Left ventricle myocardium inferior (tissue), 1 donor: ENCODE measurements around the gene CSH2. TPM values are rescaled to one million over a fixed set of nuclear protein-coding genes. Genes with fewer than 3 reads are reported as not detected.
"Not testable (repeated sequence)": the region's sequence is repeated elsewhere in the genome, so short reads cannot be mapped to it uniquely, and the experiment has no call there.

Source experiments
- DNase-seq: peaks from one replicate; pipeline ENCODE4 v3.0.0-alpha.2; 2020
- H3K27ac ChIP-seq: fragments of 200-600 bp; replicated peaks from 2 replicates; pipeline ENCODE4 v1.8.0; 2021
- H3K27me3 ChIP-seq: fragments of 200-600 bp; 2 replicates; pipeline ENCODE4 v1.8.0; 2021; ENCODE audit warnings: low read depth
- H3K36me3 ChIP-seq: fragments of 200-600 bp; 2 replicates; pipeline ENCODE4 v1.8.0; 2021
- H3K4me1 ChIP-seq: fragments of 200-600 bp; 2 replicates; pipeline ENCODE4 v1.8.0; 2021
- H3K4me3 ChIP-seq: fragments of 200-600 bp; 2 replicates; pipeline ENCODE4 v1.8.0; 2021; ENCODE audit warnings: mild to moderate bottlenecking, moderate library complexity
- H3K9me3 ChIP-seq: fragments of 200-600 bp; replicated peaks from 2 replicates; pipeline ENCODE4 v1.8.0; 2021
- CTCF ChIP-seq: fragments of 200-600 bp; IDR thresholded peaks from 2 replicates; pipeline ENCODE4 v1.8.0; 2021; ENCODE audit warnings: antibody characterized with exemption, mild to moderate bottlenecking, borderline replicate concordance
- intact Hi-C: fragments of 100-400 bp; cut with micrococcal nuclease; formaldehyde crosslinking; loops from one replicate; pipeline ENCODE4 v1.11.0; 2022
- total RNA-seq: library from RNA; stranded (reverse); fragmentation: NEBNext Ultra II Directional; extraction: Animal tissue kit (Norgen Biotek cat#: 25700); gene quantifications from one replicate; pipeline ENCODE4 v1.2.1, GENCODE V29; 2021
- donor health status: DM: no; HTN: yes; CAD: no; lungs with severe emphysema.

Gene CSH2
- total RNA-seq, 1 donor from 2014 or later: not detected

GRCh38 chr17:63871646-63872365 is 1.7 kb downstream of the CSH2 start:
- H3K4me1 ChIP-seq, DNase-seq, H3K36me3 ChIP-seq, H3K4me3 ChIP-seq, H3K27ac ChIP-seq, H3K9me3 ChIP-seq, intact Hi-C loops, H3K27me3 ChIP-seq: not testable (repeated sequence)

- H3K4me1 ChIP-seq, H3K36me3 ChIP-seq, intact Hi-C loops, H3K27me3 ChIP-seq, H3K4me3 ChIP-seq, H3K9me3 ChIP-seq, DNase-seq, H3K27ac ChIP-seq: not testable (repeated sequence)
Measured at GRCh38 chr17:63870292-63870665, 3.2 kb downstream of the CSH2 start.

- DNase-seq, H3K4me3 ChIP-seq, H3K9me3 ChIP-seq, H3K27me3 ChIP-seq, H3K4me1 ChIP-seq, H3K36me3 ChIP-seq, intact Hi-C loops, H3K27ac ChIP-seq: not testable (repeated sequence)
Measured at GRCh38 chr17:63869491-63870291, 3.8 kb downstream of the CSH2 start.

- H3K4me1 ChIP-seq, H3K27me3 ChIP-seq, intact Hi-C loops, H3K9me3 ChIP-seq, DNase-seq, H3K4me3 ChIP-seq, H3K27ac ChIP-seq, H3K36me3 ChIP-seq: not testable (repeated sequence)
Measured at GRCh38 chr17:63866625-63867024, 6.9 kb downstream of the CSH2 start.

- no peaks in the 10 kb centered on the region for H3K9me3 ChIP-seq
- H3K36me3 ChIP-seq: no peaks in the 10 kb centered on the region
- DNase-seq: no peak
- no peak overlapping the region for H3K27ac ChIP-seq
- H3K27me3 ChIP-seq: no peaks in the 10 kb centered on the region
- intact Hi-C loops: no loop called here
- H3K4me3 ChIP-seq: no peak overlapping the region
- no peak for TF ChIP-seq CTCF
- H3K4me1 ChIP-seq: no peaks in the 10 kb centered on the region
Measured at GRCh38 chr17:63859257-63859656, 14.2 kb downstream of the CSH2 start.

- H3K4me1 ChIP-seq, intact Hi-C loops, DNase-seq, H3K27ac ChIP-seq, H3K9me3 ChIP-seq, H3K4me3 ChIP-seq, H3K36me3 ChIP-seq, H3K27me3 ChIP-seq: not testable (repeated sequence)
Measured at GRCh38 chr17:63856425-63856824, 17.1 kb downstream of the CSH2 start.

GRCh38 chr17:63855185-63855584 is 18.3 kb downstream of the CSH2 start:
- DNase-seq: no peak
- intact Hi-C loops: no loop called here
- no peak for TF ChIP-seq CTCF
- no peak overlapping the region for H3K27ac ChIP-seq
- H3K36me3 ChIP-seq: no peaks in the 10 kb centered on the region
- H3K27me3 ChIP-seq: no peaks in the 10 kb centered on the region
- no peaks in the 10 kb centered on the region for H3K4me1 ChIP-seq
- H3K4me3 ChIP-seq: no peak overlapping the region
- no peaks in the 10 kb centered on the region for H3K9me3 ChIP-seq

- intact Hi-C loops: no loop called here
- Histone ChIP-seq H3K4me3 (no peak overlapping the region), H3K9me3 (no peaks in the 10 kb centered on the region), H3K4me1 (no peaks in the 10 kb centered on the region), H3K27me3 (no peaks in the 10 kb centered on the region), H3K27ac (no peak overlapping the region), H3K36me3 (no peaks in the 10 kb centered on the region)
- TF ChIP-seq CTCF: no peak
- DNase-seq: no peak
Measured at GRCh38 chr17:63854709-63855108, 18.8 kb downstream of the CSH2 start.
